ENCODE measurements around the gene CRACDL. TPM values are rescaled to one million over a fixed set of nuclear protein-coding genes. Genes with fewer than 3 reads are reported as not detected.

The CRACDL gene
- total and polyA plus RNA-seq, 2 of the 13 experiments (the other 11 are each of a cell fraction or from before 2014, with no cell fraction given): 0.15 to 0.26 TPM

DNA sequence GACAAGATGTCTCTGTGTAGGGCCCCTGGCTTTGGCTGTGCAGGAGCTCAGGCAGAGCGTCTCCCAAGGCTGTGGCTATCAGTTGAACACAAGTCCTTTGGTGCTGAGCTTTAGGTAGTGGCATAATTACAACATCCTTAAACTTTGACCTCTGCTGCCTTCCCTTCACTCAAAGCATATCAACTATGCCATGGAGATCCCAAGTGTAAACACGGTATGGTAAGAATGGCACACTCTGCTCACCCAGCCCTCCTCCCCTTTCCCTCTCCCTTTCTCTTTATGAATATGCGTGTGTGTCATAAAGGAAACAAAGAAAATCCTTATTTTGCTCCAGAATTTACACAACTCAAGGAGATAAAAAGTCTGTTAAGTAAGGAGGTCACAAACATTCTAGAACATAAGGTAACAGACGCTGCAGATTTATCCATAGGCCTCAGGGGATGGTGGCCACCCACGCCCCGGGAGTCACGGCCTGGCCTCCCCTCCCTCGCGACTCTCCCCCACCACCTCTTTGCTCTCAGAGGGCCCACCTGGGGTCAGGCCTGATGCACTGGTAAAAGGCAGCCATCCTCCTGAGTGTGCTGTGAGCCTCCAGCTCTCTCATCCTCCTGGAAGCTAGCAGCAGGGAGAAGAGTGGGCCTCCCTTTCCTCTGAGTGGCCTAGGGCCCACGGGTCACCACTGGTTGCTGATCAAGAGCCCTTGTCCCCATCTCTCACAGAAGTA, 67.3 kb downstream of the CRACDL start (continued):
- TF ChIP-seq, protein P1, sequence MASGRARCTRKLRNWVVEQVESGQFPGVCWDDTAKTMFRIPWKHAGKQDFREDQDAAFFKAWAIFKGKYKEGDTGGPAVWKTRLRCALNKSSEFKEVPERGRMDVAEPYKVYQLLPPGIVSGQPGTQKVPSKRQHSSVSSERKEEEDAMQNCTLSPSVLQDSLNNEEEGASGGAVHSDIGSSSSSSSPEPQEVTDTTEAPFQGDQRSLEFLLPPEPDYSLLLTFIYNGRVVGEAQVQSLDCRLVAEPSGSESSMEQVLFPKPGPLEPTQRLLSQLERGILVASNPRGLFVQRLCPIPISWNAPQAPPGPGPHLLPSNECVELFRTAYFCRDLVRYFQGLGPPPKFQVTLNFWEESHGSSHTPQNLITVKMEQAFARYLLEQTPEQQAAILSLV (CRISPR knock-in tag; IDR thresholded peaks at IDR 0.05; ENCODE audit: borderline replicate concordance): 0 out of 2 replicates have a peak, but pooled peaks have one; percentile 33
- TF ChIP-seq GPN1 (CRISPR knock-in tag; IDR thresholded peaks at IDR 0.05; ENCODE audit: borderline replicate concordance): no peak
- TF ChIP-seq FOXA1 (IDR thresholded peaks at IDR 0.05): no peak
- peak; percentile 93 for TF ChIP-seq FOXA1 (CRISPR knock-in tag; IDR thresholded peaks at IDR 0.05)
- TF ChIP-seq RNF2 (conservative IDR thresholded peaks at IDR 0.05; ENCODE audit: low read depth): no peak
- 0 out of 2 replicates have a peak, but pooled peaks have one; percentile 47 for TF ChIP-seq NR2F2 (IDR thresholded peaks at IDR 0.05; ENCODE audit: borderline replicate concordance, low read depth)
- TF ChIP-seq, protein P2, sequence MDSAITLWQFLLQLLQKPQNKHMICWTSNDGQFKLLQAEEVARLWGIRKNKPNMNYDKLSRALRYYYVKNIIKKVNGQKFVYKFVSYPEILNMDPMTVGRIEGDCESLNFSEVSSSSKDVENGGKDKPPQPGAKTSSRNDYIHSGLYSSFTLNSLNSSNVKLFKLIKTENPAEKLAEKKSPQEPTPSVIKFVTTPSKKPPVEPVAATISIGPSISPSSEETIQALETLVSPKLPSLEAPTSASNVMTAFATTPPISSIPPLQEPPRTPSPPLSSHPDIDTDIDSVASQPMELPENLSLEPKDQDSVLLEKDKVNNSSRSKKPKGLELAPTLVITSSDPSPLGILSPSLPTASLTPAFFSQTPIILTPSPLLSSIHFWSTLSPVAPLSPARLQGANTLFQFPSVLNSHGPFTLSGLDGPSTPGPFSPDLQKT (CRISPR knock-in tag; IDR thresholded peaks at IDR 0.05; ENCODE audit: borderline replicate concordance): no peak
- no peak for TF ChIP-seq ZNF24 (IDR thresholded peaks at IDR 0.05)
- no peak for TF ChIP-seq SATB2 (CRISPR knock-in tag; IDR thresholded peaks at IDR 0.05)
- peak; percentile 61; the same call in 1 of the 2 replicates for TF ChIP-seq HDAC2 (CRISPR knock-in tag; IDR thresholded peaks at IDR 0.05)
- TF ChIP-seq ZNF598 (CRISPR knock-in tag; IDR thresholded peaks at IDR 0.05; ENCODE audit: borderline replicate concordance): no peak
- TF ChIP-seq GATAD2A (CRISPR knock-in tag; IDR thresholded peaks at IDR 0.05): peak; percentile 84
- no peak for TF ChIP-seq REXO4 (CRISPR knock-in tag; IDR thresholded peaks at IDR 0.05; ENCODE audit: borderline replicate concordance)
- no peak for TF ChIP-seq PHF20 (CRISPR knock-in tag; IDR thresholded peaks at IDR 0.05)
- TF ChIP-seq, protein P3, sequence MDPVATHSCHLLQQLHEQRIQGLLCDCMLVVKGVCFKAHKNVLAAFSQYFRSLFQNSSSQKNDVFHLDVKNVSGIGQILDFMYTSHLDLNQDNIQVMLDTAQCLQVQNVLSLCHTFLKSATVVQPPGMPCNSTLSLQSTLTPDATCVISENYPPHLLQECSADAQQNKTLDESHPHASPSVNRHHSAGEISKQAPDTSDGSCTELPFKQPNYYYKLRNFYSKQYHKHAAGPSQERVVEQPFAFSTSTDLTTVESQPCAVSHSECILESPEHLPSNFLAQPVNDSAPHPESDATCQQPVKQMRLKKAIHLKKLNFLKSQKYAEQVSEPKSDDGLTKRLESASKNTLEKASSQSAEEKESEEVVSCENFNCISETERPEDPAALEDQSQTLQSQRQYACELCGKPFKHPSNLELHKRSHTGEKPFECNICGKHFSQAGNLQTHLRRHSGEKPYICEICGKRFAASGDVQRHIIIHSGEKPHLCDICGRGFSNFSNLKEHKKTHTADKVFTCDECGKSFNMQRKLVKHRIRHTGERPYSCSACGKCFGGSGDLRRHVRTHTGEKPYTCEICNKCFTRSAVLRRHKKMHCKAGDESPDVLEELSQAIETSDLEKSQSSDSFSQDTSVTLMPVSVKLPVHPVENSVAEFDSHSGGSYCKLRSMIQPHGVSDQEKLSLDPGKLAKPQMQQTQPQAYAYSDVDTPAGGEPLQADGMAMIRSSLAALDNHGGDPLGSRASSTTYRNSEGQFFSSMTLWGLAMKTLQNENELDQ (CRISPR knock-in tag; IDR thresholded peaks at IDR 0.05; ENCODE audit: borderline replicate concordance): no peak
- TF ChIP-seq FOXO1 (CRISPR knock-in tag; IDR thresholded peaks at IDR 0.05): peak; percentile 60; the same call in 1 of the 2 replicates
- no peak for TF ChIP-seq ZNF335 (CRISPR knock-in tag; IDR thresholded peaks at IDR 0.05)
- TF ChIP-seq, protein P4, sequence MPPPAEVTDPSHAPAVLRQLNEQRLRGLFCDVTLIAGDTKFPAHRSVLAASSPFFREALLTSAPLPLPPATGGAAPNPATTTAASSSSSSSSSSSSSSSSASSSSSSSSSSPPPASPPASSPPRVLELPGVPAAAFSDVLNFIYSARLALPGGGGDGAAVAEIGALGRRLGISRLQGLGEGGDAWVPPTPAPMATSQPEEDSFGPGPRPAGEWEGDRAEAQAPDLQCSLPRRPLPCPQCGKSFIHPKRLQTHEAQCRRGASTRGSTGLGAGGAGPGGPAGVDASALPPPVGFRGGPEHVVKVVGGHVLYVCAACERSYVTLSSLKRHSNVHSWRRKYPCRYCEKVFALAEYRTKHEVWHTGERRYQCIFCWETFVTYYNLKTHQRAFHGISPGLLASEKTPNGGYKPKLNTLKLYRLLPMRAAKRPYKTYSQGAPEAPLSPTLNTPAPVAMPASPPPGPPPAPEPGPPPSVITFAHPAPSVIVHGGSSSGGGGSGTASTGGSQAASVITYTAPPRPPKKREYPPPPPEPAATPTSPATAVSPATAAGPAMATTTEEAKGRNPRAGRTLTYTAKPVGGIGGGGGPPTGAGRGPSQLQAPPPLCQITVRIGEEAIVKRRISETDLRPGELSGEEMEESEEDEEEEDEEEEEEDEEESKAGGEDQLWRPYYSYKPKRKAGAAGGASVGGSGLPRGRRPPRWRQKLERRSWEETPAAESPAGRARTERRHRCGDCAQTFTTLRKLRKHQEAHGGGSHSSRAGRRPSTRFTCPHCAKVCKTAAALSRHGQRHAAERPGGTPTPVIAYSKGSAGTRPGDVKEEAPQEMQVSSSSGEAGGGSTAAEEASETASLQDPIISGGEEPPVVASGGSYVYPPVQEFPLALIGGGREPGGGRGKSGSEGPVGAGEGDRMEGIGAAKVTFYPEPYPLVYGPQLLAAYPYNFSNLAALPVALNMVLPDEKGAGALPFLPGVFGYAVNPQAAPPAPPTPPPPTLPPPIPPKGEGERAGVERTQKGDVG (CRISPR knock-in tag; IDR thresholded peaks at IDR 0.05; ENCODE audit: borderline replicate concordance): no peak
- peak; percentile 43; the same call in 1 of the 2 replicates for TF ChIP-seq MED1 (CRISPR knock-in tag; IDR thresholded peaks at IDR 0.05)
- no peak for TF ChIP-seq ELF4 (CRISPR knock-in tag; IDR thresholded peaks at IDR 0.05; ENCODE audit: borderline replicate concordance)
- TF ChIP-seq, protein P5, sequence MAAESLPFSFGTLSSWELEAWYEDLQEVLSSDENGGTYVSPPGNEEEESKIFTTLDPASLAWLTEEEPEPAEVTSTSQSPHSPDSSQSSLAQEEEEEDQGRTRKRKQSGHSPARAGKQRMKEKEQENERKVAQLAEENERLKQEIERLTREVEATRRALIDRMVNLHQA (CRISPR knock-in tag; IDR thresholded peaks at IDR 0.05): no peak
- no peak for TF ChIP-seq HIVEP1 (CRISPR knock-in tag; IDR thresholded peaks at IDR 0.05)
- TF ChIP-seq THAP11 (CRISPR knock-in tag; IDR thresholded peaks at IDR 0.05): peak; percentile 51
